Osteocyte (in vitro differentiated cells): ENCODE results near the gene NTN3. TPM values are rescaled to one million over a fixed set of nuclear protein-coding genes. Genes with fewer than 3 reads are reported as not detected.
"Not testable (repeated sequence)": the region's sequence is repeated elsewhere in the genome, so short reads cannot be mapped to it uniquely, and the experiment has no call there.

Experiments
- DNase-seq: peaks from one replicate; pipeline ENCODE4 v3.0.0; 2021; ENCODE audit warnings: mixed read lengths; ENCODE audit not compliant: unreplicated experiment; ENCODE audit errors: extremely low spot score
- H3K27ac Mint-ChIP-seq: one replicate; pipeline ENCODE4 v1.8.0; 2021; ENCODE audit warnings: mild to moderate bottlenecking, mixed read lengths; ENCODE audit not compliant: unreplicated experiment
- H3K27me3 Mint-ChIP-seq: one replicate; pipeline ENCODE4 v1.8.0; 2021; ENCODE audit warnings: mixed read lengths; ENCODE audit not compliant: unreplicated experiment
- H3K36me3 Mint-ChIP-seq: one replicate; pipeline ENCODE4 v1.8.0; 2021; ENCODE audit warnings: mixed read lengths; ENCODE audit not compliant: unreplicated experiment
- H3K4me1 Mint-ChIP-seq: one replicate; pipeline ENCODE4 v1.8.0; 2021; ENCODE audit warnings: mixed read lengths; ENCODE audit not compliant: unreplicated experiment
- H3K4me3 Mint-ChIP-seq: one replicate; pipeline ENCODE4 v1.8.0; 2021; ENCODE audit warnings: mild to moderate bottlenecking, moderate library complexity, mixed read lengths; ENCODE audit not compliant: unreplicated experiment
- H3K9me3 Mint-ChIP-seq: one replicate; pipeline ENCODE4 v1.8.0; 2021; ENCODE audit warnings: mixed read lengths; ENCODE audit not compliant: unreplicated experiment
- total RNA-seq: library from RNA; stranded (reverse); gene quantifications from 2 replicates; pipeline ENCODE4 v1.2.1, GENCODE V29; 2021
- TF ChIP-seq, protein P1 (sequence below): fragments of 200-600 bp; sonication (generic); IDR thresholded peaks from 2 replicates; pipeline ENCODE4 v1.5.0; 2021; ENCODE audit warnings: antibody characterized with exemption, mild to moderate bottlenecking, moderate library complexity

The NTN3 gene
- total RNA-seq, 1 donor from 2014 or later, result 1.4 TPM

GRCh38 chr16:2436110-2436509 is 35.0 kb upstream of the NTN3 start:
- H3K9me3 Mint-ChIP-seq, result no peaks in the 10 kb centered on the region
- H3K27me3 Mint-ChIP-seq, result no peaks in the 10 kb centered on the region
- peaks cover 25% of the 10 kb centered on the region for H3K36me3 Mint-ChIP-seq
- H3K27ac Mint-ChIP-seq, result no peak overlapping the region
- TF ChIP-seq, protein P1, sequence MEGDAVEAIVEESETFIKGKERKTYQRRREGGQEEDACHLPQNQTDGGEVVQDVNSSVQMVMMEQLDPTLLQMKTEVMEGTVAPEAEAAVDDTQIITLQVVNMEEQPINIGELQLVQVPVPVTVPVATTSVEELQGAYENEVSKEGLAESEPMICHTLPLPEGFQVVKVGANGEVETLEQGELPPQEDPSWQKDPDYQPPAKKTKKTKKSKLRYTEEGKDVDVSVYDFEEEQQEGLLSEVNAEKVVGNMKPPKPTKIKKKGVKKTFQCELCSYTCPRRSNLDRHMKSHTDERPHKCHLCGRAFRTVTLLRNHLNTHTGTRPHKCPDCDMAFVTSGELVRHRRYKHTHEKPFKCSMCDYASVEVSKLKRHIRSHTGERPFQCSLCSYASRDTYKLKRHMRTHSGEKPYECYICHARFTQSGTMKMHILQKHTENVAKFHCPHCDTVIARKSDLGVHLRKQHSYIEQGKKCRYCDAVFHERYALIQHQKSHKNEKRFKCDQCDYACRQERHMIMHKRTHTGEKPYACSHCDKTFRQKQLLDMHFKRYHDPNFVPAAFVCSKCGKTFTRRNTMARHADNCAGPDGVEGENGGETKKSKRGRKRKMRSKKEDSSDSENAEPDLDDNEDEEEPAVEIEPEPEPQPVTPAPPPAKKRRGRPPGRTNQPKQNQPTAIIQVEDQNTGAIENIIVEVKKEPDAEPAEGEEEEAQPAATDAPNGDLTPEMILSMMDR, result no peak
- H3K4me3 Mint-ChIP-seq, result no peak overlapping the region
- DNase-seq, result no peak
- peaks cover under 1% of the 10 kb centered on the region for H3K4me1 Mint-ChIP-seq

- peaks cover 25% of the 10 kb centered on the region for H3K36me3 Mint-ChIP-seq
- TF ChIP-seq, protein P1, result no peak
- no peak for DNase-seq
- no peaks in the 10 kb centered on the region for H3K9me3 Mint-ChIP-seq
- no peak overlapping the region for H3K27ac Mint-ChIP-seq
- H3K27me3 Mint-ChIP-seq, result no peaks in the 10 kb centered on the region
- no peaks in the 10 kb centered on the region for H3K4me1 Mint-ChIP-seq
- no peak overlapping the region for H3K4me3 Mint-ChIP-seq
Observed at GRCh38 chr16:2437032-2437790, 33.9 kb upstream of the NTN3 start.

DNA sequence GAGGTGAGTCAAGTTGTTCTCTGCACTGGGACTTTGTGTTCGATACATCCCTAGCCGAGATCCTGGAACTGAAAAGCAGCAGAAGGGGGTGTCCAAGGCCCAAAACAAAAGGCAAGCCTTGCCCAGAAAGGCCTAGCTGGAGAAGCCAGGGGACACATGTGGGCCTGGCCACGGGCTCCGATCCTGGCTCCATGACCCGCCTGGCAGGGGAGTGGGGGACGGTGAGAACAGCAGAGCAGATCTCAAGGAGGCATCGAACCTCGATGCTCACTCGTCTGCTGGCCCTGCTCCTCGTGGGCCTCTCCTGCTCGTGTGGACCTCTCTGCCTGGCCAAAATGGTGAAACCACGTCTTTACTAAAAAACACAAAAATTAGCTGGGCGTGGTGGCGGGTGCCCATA is 33.0 kb upstream of the NTN3 start:
- Mint-ChIP-seq H3K9me3 (no peaks in the 10 kb centered on the region), H3K27me3 (no peaks in the 10 kb centered on the region), H3K4me3 (no peak overlapping the region), H3K27ac (no peak overlapping the region), H3K36me3 (peaks cover 17% of the 10 kb centered on the region), H3K4me1 (no peaks in the 10 kb centered on the region)
- TF ChIP-seq, protein P1, result no peak
- no peak for DNase-seq

DNA sequence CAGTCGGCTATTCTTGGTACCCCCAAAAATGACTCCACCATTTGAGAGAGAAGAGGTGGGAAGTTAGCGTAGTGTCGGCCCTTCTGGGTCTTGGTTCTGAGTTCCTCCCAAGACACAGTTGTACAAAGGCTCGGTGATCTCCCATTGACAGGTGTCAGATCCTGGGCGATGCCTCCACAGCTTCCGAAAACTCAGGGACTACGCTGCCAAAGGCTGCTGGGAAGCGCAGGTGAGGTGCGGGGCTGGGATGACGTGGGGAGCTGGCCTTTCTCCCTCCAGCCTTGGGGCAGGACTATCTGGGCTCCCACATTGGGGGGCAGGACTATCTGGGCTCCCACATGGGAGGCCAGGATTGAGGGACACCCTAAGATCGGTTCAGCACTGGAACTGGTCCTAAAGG is 31.5 kb upstream of the NTN3 start:
- no peaks in the 10 kb centered on the region for H3K27me3 Mint-ChIP-seq
- H3K4me1 Mint-ChIP-seq, result no peaks in the 10 kb centered on the region
- H3K36me3 Mint-ChIP-seq, result peaks cover 15% of the 10 kb centered on the region
- H3K4me3 Mint-ChIP-seq, result no peak overlapping the region
- no peak for DNase-seq
- TF ChIP-seq, protein P1, result no peak
- no peak overlapping the region for H3K27ac Mint-ChIP-seq
- H3K9me3 Mint-ChIP-seq, result no peaks in the 10 kb centered on the region

DNA sequence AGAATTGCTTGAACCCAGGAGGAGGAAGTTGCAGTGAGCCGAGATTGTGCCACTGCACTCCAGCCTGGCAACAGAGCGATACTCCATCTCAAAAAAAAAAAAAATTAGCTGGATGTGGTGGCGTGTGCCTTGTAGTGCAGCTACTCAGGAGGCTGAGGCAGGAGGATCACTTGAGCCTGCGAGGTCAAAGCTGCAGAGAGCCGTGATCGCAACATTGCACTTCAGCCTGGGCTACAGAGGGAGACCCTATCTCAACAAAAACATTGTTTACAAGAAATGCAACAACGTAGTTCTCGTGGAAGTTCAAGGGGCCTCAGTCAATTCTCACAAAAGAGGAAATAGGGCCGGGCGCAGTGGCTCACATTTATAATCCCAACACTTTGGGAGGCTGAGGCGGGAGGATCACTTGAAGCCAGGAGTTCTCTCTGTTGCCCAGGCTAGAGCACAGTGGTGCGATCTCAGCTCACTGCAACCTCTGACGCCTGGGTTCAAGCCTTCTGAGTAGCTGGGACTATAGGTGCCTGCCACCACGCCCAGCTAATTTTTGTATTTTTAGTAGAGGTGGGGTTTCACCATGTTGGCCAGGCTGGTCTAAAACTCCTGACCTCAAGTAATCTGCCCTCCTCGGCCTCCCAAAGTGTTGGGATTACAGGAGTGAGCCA is 29.8 kb upstream of the NTN3 start:
- H3K4me3 Mint-ChIP-seq, H3K27ac Mint-ChIP-seq, H3K27me3 Mint-ChIP-seq, H3K4me1 Mint-ChIP-seq, H3K9me3 Mint-ChIP-seq, DNase-seq: not testable (repeated sequence)
- H3K36me3 Mint-ChIP-seq, result peaks cover 17% of the 10 kb centered on the region
